ENCODE measurements around the gene AAK1. TPM values are rescaled to one million over a fixed set of nuclear protein-coding genes. Genes with fewer than 3 reads are reported as not detected.
"Not testable (repeated sequence)": the region's sequence is repeated elsewhere in the genome, so short reads cannot be mapped to it uniquely, and the experiment has no call there.

Gene AAK1
- total RNA-seq, 1 experiment from 2014 or later: 40.5 TPM

DNA sequence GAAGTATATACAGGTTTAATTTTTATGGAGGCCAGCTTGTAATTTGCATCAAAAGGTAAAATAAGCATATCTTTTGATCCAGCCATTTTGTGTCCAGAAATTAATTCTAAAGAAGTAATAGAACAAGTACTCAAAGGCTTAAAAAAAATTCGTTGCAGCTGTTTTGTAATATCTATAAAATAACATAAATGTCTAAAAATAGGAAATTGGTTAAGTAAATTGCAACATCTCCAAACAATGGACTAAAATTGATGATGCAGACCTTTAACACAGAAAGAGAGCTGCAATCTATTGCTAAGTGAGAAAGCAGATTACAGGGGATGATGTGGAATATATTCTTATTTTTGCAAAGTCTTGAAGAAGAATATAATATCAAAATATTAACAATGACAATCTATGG, 19.4 kb downstream of the AAK1 start:
- Histone ChIP-seq H3K4me1 (ENCODE audit: insufficient read depth, low read length, poor library complexity, severe bottlenecking) (no peaks in the 10 kb centered on the region), H3K27ac (ENCODE audit: low read depth, low read length, poor library complexity, severe bottlenecking) (no peak overlapping the region), H3K27me3 (replicated peaks; ENCODE audit: insufficient read depth, low read depth, low read length, poor library complexity) (no peaks in the 10 kb centered on the region), H3K9me3 (ENCODE audit: low read depth, low read length, poor library complexity, severe bottlenecking) (no peaks in the 10 kb centered on the region), H3K36me3 (ENCODE audit: insufficient read depth, low read length, poor library complexity, severe bottlenecking) (no peaks in the 10 kb centered on the region), H3K4me3 (ENCODE audit: low read depth, low read length, poor library complexity, severe bottlenecking) (no peak overlapping the region)
- BruUV-seq (replicated peaks): no TSS peak
- CTCF ChIA-PET: no interaction called here
- intact Hi-C loops (cut with micrococcal nuclease; ENCODE audit: unreplicated experiment): no loop called here
- POLR2A ChIA-PET (ENCODE audit: low non-redundant PET): no interaction called here
- no peak for DNase-seq (ENCODE audit: low spot score)
- TF ChIP-seq EZH2 (IDR thresholded peaks at IDR 0.05; ENCODE audit: borderline replicate concordance, low read depth, low read length, poor library complexity, severe bottlenecking): no peak
- TF ChIP-seq, protein P1, sequence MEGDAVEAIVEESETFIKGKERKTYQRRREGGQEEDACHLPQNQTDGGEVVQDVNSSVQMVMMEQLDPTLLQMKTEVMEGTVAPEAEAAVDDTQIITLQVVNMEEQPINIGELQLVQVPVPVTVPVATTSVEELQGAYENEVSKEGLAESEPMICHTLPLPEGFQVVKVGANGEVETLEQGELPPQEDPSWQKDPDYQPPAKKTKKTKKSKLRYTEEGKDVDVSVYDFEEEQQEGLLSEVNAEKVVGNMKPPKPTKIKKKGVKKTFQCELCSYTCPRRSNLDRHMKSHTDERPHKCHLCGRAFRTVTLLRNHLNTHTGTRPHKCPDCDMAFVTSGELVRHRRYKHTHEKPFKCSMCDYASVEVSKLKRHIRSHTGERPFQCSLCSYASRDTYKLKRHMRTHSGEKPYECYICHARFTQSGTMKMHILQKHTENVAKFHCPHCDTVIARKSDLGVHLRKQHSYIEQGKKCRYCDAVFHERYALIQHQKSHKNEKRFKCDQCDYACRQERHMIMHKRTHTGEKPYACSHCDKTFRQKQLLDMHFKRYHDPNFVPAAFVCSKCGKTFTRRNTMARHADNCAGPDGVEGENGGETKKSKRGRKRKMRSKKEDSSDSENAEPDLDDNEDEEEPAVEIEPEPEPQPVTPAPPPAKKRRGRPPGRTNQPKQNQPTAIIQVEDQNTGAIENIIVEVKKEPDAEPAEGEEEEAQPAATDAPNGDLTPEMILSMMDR (conservative IDR thresholded peaks at IDR 0.05; ENCODE audit: low read depth, low read length): no peak

DNA sequence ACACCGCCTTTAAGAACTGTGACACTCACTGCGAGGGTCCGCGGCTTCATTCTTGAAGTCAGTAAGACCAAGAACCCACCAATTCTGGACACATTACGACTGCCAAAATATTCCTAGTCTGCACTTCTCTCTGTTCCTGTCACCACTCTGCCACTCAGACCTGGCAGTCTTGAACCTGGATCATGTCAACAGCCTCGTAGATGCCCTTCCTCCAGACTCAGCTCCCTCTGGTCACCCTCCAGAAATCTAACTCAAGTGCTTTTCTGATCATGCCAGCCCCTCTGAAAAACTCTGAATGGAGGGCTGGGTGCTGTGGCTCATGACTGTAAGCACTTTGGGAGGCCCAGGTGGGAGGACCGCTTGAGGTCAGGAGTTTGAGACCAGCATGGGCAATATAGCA, 20.3 kb downstream of the AAK1 start:
- TF ChIP-seq EZH2 (IDR thresholded peaks at IDR 0.05; ENCODE audit: borderline replicate concordance, low read depth, low read length, poor library complexity, severe bottlenecking): no peak
- TF ChIP-seq, protein P1 (conservative IDR thresholded peaks at IDR 0.05; ENCODE audit: low read depth, low read length): no peak
- H3K36me3 ChIP-seq (ENCODE audit: insufficient read depth, low read length, poor library complexity, severe bottlenecking): no peaks in the 10 kb centered on the region
- no peak overlapping the region for H3K4me3 ChIP-seq (ENCODE audit: low read depth, low read length, poor library complexity, severe bottlenecking)
- no peaks in the 10 kb centered on the region for H3K27me3 ChIP-seq (replicated peaks; ENCODE audit: insufficient read depth, low read depth, low read length, poor library complexity)
- intact Hi-C loops (cut with micrococcal nuclease; ENCODE audit: unreplicated experiment): no loop called here
- no peak overlapping the region for H3K27ac ChIP-seq (ENCODE audit: low read depth, low read length, poor library complexity, severe bottlenecking)
- ChIA-PET CTCF (no interaction called here), POLR2A (ENCODE audit: low non-redundant PET) (no interaction called here)
- BruUV-seq (replicated peaks): no TSS peak
- no peaks in the 10 kb centered on the region for H3K4me1 ChIP-seq (ENCODE audit: insufficient read depth, low read length, poor library complexity, severe bottlenecking)
- DNase-seq (ENCODE audit: low spot score): no peak
- no peaks in the 10 kb centered on the region for H3K9me3 ChIP-seq (ENCODE audit: low read depth, low read length, poor library complexity, severe bottlenecking)

DNA sequence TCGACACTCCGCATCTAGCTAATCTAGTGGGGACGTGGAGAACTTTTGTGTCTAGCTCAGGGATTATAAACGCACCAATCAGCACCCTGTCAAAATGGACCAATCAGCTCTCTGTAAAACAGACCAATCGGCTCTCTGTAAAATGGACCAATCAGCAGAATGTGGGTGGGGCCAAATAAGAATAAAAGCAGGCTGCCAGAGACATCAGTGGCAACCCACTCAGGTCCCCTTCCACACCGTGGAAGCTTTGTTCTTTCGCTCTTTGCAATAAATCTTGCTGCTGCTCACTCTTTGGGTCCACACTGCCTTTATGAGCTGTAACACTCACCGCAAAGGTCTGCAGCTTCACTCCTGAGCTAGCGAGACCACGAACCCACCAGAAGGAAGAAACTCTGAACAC, 20.7 kb downstream of the AAK1 start:
- CTCF ChIA-PET; BruUV-seq (replicated peaks); H3K27me3 ChIP-seq (replicated peaks; ENCODE audit: insufficient read depth, low read depth, low read length, poor library complexity); H3K27ac ChIP-seq (ENCODE audit: low read depth, low read length, poor library complexity, severe bottlenecking); POLR2A ChIA-PET (ENCODE audit: low non-redundant PET); H3K36me3 ChIP-seq (ENCODE audit: insufficient read depth, low read length, poor library complexity, severe bottlenecking); DNase-seq (ENCODE audit: low spot score); H3K4me1 ChIP-seq (ENCODE audit: insufficient read depth, low read length, poor library complexity, severe bottlenecking); H3K4me3 ChIP-seq (ENCODE audit: low read depth, low read length, poor library complexity, severe bottlenecking); intact Hi-C loops (cut with micrococcal nuclease; ENCODE audit: unreplicated experiment); H3K9me3 ChIP-seq (ENCODE audit: low read depth, low read length, poor library complexity, severe bottlenecking): not testable (repeated sequence)

DNA sequence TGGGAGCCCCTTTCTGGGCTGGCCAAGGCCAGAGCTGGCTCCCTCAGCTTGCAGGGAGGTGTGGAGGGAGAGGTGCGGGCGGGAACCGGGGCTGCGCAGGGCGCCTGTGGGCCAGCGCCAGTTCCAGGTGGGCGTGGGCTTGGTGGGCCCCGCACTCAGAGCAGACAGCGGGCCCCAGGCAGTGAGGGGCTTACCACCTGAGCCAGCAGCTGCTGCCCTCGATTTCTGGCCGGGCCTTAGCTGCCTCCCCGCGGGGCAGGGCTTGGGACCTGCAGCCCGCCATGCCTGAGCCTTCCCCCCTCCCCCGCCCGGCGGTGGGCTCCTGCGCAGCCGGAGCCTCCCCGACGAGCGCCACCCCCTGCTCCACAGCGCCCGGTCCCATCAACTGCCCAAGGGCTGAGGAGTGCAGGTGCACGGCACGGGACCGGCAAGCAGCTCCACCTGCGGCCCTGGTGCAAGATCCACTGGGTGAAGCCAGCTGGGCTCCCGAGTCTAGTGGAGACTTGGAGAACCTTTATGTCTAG, 21.5 kb downstream of the AAK1 start:
- BruUV-seq (replicated peaks); intact Hi-C loops (cut with micrococcal nuclease; ENCODE audit: unreplicated experiment); POLR2A ChIA-PET (ENCODE audit: low non-redundant PET); DNase-seq (ENCODE audit: low spot score); H3K9me3 ChIP-seq (ENCODE audit: low read depth, low read length, poor library complexity, severe bottlenecking); H3K4me3 ChIP-seq (ENCODE audit: low read depth, low read length, poor library complexity, severe bottlenecking); H3K36me3 ChIP-seq (ENCODE audit: insufficient read depth, low read length, poor library complexity, severe bottlenecking); H3K27me3 ChIP-seq (replicated peaks; ENCODE audit: insufficient read depth, low read depth, low read length, poor library complexity); H3K4me1 ChIP-seq (ENCODE audit: insufficient read depth, low read length, poor library complexity, severe bottlenecking); H3K27ac ChIP-seq (ENCODE audit: low read depth, low read length, poor library complexity, severe bottlenecking): not testable (repeated sequence)
- CTCF ChIA-PET: interaction anchor here (0.6 kb wide), 1 partner anchor 73 kb away, joined by 5 read pairs; no protein-coding TSS in a partner anchor

All from A673 (cell line).